Measurements from ENCODE around the gene SNIP1. TPM values are rescaled to one million over a fixed set of nuclear protein-coding genes. Genes with fewer than 3 reads are reported as not detected.
"Not testable (repeated sequence)": the region's sequence is repeated elsewhere in the genome, so short reads cannot be mapped to it uniquely, and the experiment has no call there.

SNIP1 gene
- total RNA-seq, 1 donor from 2014 or later = 6.9 TPM

DNA sequence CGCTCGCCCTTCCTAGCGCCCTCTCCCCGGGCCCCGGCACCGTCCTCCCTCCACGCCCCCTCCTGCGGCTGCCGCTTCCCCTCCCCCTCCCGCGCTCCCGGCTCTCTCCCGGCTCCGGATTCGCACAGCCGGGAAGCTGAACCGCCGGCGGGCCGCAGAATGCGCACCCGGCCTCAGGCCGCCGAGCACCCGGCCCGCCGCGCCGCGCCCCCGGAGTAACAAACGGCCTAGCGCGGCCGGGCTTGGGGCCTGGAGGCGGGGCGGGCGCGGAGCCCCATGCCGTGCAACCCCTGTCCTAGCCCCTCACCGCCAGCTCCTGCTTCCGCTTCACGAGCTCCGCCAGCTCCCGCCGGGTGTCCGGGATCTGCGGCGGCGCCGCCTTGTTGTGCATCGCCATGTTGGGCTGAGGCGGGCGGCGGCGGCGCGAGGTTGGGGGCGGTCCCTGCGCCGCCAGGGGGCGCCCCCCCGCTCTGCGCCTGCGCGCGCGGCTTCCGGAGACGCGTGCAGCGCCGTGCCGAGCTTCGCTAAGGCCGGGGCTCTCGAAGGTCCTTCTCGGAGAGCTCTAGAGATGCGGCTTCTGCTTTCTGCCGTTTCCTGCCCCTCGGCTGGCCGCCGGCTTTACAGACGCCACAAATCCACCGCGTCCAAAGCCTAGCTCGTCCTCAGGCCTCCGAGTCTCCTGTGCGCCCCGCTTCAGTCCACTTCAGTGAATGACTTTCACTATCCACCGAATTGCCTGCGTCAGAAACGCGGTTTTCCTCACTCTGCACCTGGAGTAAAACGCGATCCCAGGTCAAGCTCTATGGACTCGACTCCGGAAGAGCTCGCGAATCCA, 39.5 kb downstream of the SNIP1 start, which contains the start of gene MEAF6:
Gene MEAF6 (minus strand): TSS at position 417 of the 835 bp plus-strand sequence. CDS start 20 bp downstream, at position 397.
- ATAC-seq = peak; percentile 95

DNA sequence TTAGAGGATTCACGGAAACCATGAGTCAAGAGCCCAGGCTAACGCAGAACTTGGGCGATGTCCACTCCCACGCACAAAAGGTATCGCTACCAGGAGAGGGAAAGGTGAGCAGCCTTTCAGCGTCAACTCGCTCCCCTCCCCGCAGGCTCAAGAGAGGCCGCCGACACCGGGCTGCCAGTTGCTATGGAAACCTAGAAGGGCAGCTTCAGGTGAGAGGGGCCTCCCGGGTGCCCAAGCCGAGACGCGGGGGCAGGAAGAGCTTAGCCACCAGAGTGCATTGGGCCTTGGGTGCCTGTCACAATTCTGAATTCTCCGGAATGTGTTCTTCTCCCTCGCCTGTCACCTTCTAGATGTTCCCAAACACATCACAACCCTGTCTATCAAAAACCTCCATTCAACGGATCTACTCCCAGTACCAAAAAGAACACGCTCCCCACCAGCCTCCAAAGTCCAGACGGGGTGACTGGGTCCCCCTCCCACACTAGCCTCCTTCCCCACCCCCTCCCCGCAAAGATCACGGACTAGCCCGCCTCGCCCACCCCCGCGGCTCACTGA, 40.2 kb downstream of the SNIP1 start:
- DNase-seq (ENCODE audit: low spot score) = no peak

More for the DNA sequence above, 39.5 kb downstream of the SNIP1 start, which contains the start of gene MEAF6:
- DNase-seq (ENCODE audit: low spot score) = peak; percentile 88

DNA sequence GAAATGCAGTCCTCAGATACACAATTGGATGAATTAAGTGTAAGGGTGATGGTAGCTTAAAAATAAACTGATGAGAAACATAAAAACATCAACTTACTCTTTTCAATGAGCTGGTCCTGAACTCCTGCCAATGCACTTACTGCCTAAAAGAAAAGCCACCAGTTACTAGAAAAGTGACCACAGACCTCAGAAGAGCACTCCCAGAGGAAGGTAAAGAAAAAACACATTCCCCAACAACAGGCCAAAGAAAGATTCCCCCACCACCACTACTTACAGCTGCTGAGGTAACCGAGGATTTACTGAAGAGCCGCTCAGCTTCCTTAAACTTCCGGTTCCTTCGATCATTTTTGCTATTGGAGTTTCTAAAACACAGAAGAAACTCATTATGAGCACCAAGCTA, 44.9 kb downstream of the SNIP1 start:
- ATAC-seq (no peak), DNase-seq (ENCODE audit: low spot score) (no peak)

More for the DNA sequence above, 40.2 kb downstream of the SNIP1 start:
- peak; percentile 21 for ATAC-seq

DNA sequence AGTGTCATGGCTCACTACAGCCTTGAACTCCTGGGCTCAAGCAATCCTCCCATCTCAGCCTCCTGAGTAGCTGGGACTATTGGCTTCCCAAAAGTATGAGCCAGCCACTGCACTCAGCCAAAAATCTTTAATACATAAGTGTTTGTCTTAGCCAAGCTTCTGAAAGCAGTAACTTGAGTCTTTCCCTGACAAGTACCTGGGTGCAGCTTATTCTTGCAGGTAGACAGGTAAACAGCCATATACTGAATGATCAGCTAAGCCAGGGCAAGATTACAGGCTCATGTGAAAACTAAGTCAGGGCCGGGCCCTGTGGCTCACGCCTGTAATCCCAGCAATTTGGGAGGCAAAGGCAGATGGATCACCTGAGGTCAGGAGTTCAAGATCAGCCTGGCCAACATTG, 47.4 kb downstream of the SNIP1 start:
- no peak for ATAC-seq
- no peak for DNase-seq (ENCODE audit: low spot score)

DNA sequence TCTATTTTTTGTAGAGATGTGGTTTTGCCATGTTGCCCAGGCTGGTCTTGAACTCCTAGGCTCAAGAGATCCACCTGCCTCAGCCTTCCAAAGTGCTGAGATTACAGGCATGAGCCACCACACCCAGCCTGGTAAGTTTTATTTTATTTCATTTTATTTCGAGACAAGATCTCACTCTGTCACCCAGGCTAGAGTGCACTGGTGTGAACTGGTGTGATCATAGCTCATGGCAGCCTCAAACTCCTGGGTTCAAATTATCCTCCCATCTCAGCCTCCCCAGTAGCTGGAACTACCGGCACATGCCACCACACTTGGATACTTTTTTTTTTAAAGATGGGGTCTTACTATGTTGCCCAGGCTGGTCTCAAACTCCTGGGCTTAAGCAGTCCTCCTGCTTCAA, 51.3 kb downstream of the SNIP1 start:
- DNase-seq (ENCODE audit: low spot score); ATAC-seq: not testable (repeated sequence)

DNA sequence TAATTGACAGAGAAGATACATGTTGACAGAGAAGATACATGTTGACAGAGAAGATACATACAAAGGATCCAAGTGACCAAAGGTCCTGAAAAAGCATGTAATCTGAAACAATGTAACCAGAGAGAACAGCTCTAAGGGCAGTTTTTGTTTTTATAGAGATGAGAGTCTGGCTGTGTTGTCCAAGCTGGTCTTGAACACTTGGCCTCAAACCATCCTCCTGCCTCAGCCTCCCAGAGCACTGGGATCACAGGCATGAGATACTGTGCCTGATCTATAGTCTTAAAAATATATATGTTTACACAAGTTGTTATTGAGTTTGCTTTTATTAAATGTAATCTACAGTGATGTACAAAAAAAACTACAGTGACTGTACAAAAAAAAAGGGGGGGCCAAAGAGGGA, 52.0 kb downstream of the SNIP1 start:
- ATAC-seq (no peak), DNase-seq (ENCODE audit: low spot score) (no peak)

DNA sequence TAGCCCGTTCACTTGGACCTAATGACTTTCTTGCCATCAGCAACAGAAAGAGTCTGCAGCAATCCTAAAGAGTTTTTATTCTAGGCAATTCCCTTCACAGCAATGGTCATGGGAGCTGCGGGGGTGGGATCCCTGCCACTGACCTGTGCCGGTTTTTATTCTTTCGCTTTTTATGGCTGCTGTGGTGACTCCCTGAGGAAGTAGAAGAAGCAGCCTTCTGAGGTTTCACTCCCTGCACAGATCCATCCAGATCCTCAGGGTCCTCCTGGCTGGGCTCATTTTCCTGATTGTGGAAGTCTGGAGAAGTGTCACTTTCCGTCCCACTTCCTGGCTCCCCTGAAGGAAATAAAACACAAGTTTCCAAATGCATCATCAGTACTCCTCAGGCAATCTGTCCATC, 52.4 kb downstream of the SNIP1 start:
- DNase-seq (ENCODE audit: low spot score) = no peak
- ATAC-seq = no peak

DNA sequence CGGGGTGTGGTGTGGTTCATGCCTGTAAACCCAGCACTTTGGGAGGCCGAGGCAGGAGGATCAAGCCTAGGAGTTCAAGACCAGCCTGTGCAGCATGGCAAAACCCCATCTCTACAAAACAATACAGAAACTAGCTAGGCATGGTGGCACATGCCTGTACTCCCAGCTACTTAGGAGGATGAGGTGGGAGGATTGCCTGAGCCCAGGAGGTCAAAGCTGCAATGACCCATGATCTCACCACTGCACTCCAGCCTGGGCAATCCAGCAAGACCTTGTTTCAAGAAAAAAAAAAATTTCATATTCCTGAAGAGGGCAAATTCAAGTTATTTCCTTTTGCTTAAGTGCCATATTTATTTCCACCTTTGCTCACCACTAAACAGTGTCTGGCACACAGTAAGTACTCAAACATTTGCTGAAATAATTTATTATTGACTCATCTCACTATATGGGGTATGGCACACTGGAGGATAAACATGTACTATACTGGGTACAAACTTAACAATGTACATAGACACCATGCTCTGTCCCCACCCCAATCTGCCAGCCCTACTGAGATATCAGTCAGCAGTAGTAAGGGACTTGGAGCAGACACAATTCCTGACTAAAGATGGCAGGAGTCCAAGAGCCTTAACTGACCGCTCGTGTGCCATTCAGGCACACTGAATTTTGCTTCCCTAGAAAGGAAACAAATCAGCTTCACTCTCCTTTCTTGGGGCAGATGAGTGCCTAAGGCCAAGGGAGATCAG, 55.0 kb downstream of the SNIP1 start:
- peak; percentile 88 for ATAC-seq
- DNase-seq (ENCODE audit: low spot score) = peak; percentile 57

DNA sequence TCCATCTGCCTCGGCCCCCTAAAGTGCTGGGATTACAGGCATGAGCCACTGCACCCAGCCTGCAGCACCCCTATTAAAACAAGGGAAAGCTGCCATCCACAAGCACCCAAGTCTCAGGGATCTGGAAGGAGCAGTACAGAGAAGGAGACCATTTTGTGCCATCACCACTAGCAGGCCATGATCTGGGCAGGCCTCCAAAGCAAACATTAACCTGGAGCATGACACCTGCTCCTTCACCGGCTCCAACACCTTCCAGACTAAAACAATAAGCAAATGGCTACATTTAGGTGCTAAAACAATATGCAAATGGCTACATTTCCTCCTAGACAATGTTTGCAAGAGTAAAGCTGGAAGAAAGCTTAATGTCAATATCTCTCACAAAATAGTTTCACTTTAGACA, 56.3 kb downstream of the SNIP1 start:
- DNase-seq (ENCODE audit: low spot score) (peak; percentile 76), ATAC-seq (peak; percentile 87)

DNA sequence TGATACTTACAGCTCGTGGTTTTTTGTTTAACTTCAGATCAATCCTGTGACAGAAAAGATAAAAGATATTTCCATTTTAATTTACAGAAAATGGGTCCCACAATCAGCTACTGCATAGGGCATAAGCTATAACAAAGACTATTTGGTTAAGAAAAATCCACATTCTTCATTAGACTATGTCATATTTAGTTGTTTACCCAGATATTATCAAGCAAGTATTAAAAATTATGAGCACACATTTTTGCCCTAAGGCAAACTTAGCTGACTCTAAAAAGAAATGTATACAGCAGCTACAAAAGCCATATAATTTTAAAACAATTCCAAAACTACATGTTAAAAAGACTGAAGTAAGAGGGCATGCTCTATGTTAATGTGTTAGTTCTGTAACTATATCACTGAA, 58.2 kb downstream of the SNIP1 start:
- DNase-seq (ENCODE audit: low spot score) (no peak), ATAC-seq (no peak)

DNA sequence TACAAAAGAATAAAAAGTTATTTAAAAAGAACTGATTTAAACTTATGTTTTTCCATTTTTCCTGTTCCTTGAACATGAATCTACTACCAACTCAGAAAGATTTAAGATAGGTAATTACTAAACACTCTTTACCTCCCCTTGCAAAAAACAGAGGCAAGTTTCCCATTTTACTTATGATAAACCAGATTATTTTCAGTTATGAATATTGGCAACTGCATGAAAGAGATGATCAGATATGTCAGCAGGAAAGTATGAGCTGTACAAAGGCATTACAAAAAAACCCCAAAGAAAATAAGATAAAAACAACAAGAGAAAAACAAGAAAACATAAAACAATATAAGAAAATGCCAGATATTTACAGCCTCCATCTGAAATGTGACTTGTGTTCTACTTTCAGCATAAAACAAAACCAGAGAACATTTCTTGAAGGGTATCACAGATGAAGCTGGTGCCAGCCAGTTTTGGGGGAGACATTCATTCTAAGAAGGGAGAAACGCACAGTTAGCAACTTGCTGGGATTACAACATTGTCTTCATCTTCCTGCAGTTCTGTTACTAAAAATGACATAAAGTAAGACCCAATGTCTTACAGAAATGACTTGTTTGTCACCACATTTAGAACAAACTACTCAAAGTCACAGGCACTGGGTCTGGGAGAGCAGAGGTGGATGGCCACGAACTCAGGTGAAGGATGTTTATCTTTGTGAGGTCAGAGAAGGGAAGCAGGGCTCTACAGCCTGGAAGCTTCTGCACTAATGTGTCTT, 60.6 kb downstream of the SNIP1 start:
- ATAC-seq (no peak), DNase-seq (ENCODE audit: low spot score) (no peak)

DNA sequence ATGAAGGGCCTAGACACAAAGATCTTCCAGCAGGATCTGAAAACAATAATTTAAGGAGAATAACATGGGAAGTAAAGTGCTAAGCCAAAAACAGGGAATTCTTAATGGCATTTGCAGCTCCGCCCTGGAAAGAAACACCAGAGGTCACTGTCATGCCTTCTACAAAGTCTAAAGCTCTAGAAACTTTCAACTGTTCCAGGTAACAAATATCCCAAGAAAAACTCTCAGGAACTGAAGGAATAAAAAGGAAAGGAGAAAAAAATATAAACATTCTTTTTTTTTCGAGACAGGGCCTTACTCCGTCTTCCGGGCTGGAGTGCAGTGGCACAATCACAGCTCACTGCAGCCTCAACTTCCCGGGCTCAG, 66.5 kb downstream of the SNIP1 start:
- ATAC-seq = peak; percentile 10

DNA sequence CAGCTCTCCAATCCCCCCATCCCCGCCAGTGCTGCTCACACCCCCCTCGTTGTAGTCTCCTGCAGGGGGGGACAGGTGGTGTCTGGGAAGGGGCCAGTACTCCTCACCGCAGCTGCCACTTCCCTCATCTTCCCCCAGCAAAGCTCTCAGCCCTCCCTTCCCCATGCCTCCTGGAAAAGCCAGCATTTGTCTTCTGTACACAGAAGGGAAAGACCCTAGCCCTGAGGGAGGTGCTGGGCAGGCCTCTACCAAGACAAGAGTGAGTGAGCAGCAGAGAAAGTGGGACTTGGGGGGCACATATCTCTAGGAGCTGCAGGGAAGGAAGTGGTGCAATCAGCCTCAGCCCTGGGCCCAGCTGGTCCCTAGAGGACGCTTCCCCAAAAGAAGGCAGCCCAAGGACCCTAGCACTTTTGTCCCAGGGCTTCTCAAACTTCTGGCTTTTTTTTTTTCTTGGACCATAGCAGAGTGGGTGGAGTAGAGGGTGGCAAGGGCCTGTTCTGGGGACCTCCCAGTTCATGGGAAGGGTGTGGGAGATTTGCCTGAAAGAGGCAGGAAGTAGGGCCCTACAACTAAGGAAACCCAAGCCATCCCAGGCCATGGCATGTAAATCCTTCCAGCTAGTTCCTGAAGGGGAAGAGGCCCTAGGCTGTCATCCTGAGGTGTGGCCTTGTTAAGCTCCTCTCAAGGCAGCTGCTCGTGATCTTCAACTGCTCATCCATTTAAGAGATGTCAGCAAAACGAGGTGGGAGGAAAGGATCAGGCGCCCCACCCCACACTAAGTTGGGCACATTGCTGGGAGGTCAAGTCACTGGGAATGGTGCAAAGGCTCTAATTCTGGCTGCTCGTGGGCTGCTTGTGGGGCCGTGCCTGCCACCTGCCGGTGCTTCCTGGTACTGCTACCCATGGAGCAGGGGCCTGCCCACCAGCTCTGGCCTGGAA, 67.1 kb downstream of the SNIP1 start:
- peak; percentile 94 for ATAC-seq

More for the DNA sequence above, 66.5 kb downstream of the SNIP1 start:
- no peak for DNase-seq (ENCODE audit: low spot score)

DNA sequence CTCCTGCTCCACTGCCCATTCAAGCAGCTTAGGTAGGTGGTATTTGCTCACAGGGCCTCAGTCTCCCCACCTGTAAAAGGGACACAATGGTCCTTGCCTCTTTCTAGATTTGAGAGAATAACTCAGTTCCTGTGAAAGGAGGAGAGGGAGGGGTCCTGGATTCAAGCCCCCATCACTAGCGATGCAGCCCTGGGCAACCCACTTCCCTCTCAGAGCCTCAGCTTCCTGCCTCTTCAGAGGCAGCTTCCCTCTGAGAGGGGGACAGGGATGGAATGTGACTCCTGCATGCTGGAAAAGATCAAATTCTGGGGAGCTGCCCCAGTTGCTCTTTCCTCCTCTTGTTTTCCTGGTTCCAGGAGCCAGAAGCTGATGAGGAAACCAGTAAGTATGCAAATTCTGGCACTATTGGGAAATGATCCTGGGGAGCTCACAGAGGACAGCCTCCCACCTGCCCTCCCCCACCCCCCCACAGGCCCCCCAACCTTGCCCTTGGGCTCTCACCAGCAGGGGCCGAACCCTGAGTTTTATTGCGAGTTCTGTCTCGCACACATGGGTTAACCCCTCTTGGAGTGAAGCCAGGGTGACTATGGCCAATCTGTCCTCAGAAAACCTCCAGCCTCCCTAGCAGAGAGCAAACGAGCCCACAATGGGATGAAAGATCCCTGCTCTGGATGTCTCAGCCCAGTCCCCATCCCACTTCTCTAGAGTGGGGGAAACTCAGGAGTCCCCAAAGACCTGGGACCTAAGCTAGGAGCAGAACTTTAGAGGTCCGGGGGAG, 68.0 kb downstream of the SNIP1 start:
- no peak for DNase-seq (ENCODE audit: low spot score)
- no peak for ATAC-seq

More for the DNA sequence above, 67.1 kb downstream of the SNIP1 start:
- DNase-seq (ENCODE audit: low spot score) = peak; percentile 77

Other genes starting within 250 kb of the SNIP1 start
- gene ZC3H12A, start 79.7 kb downstream of the SNIP1 start, total RNA-seq = 3.0 TPM
- gene MEAF6, start 39.5 kb downstream of the SNIP1 start, total RNA-seq = 16.0 TPM
- 6.8 TPM for gene DNALI1, start 2.6 kb upstream of the SNIP1 start, total RNA-seq
- 11.5 TPM for gene GNL2, start 41.6 kb upstream of the SNIP1 start, total RNA-seq
- not detected for gene RSPO1, start 80.6 kb upstream of the SNIP1 start, total RNA-seq
- 0.55 TPM for gene CDCA8, start 138.2 kb upstream of the SNIP1 start, total RNA-seq
- 0.03 TPM for gene EPHA10, start 210.8 kb upstream of the SNIP1 start, total RNA-seq
- 4.3 TPM for gene MANEAL, start 239.6 kb upstream of the SNIP1 start, total RNA-seq